Nephron (organoid): ENCODE measurements around the gene SLIT1.
"Not testable (repeated sequence)": the region's sequence is repeated elsewhere in the genome, so short reads cannot be mapped to it uniquely, and the experiment has no call there.

Source experiments
- H3K27ac Mint-ChIP-seq, 3 experiments: 2 replicates each; pipeline ENCODE4 v1.8.0; 2020; ENCODE audit warnings: mixed read lengths in 3 of 3, mild to moderate bottlenecking in 2 of 3, moderate library complexity in 1 of 3
- H3K27me3 Mint-ChIP-seq: 2 replicates; pipeline ENCODE4 v1.8.0; 2021; ENCODE audit warnings: low read depth, mild to moderate bottlenecking, moderate library complexity, mixed read lengths
- H3K36me3 Mint-ChIP-seq: 2 replicates; pipeline ENCODE4 v1.8.0; 2020; ENCODE audit warnings: low read depth, mixed read lengths
- H3K4me1 Mint-ChIP-seq: 2 replicates; pipeline ENCODE4 v1.8.0; 2020; ENCODE audit warnings: mixed read lengths
- H3K4me3 Mint-ChIP-seq, 3 experiments: 2 replicates each; pipeline ENCODE4 v1.8.0; 2020; ENCODE audit warnings: mild to moderate bottlenecking in 3 of 3, mixed read lengths in 3 of 3, moderate library complexity in 2 of 3
- H3K9me3 Mint-ChIP-seq: 2 replicates; pipeline ENCODE4 v1.8.0; 2020; ENCODE audit warnings: mixed read lengths
- TF ChIP-seq, protein P1 (sequence below), 3 experiments: fragments of 200-600 bp; sonication (generic); IDR thresholded peaks; one replicate each; pipeline ENCODE4 v1.5.0; 2021; ENCODE audit warnings: antibody characterized with exemption in 3 of 3; ENCODE audit not compliant: unreplicated experiment in 3 of 3

The SLIT1 gene

DNA sequence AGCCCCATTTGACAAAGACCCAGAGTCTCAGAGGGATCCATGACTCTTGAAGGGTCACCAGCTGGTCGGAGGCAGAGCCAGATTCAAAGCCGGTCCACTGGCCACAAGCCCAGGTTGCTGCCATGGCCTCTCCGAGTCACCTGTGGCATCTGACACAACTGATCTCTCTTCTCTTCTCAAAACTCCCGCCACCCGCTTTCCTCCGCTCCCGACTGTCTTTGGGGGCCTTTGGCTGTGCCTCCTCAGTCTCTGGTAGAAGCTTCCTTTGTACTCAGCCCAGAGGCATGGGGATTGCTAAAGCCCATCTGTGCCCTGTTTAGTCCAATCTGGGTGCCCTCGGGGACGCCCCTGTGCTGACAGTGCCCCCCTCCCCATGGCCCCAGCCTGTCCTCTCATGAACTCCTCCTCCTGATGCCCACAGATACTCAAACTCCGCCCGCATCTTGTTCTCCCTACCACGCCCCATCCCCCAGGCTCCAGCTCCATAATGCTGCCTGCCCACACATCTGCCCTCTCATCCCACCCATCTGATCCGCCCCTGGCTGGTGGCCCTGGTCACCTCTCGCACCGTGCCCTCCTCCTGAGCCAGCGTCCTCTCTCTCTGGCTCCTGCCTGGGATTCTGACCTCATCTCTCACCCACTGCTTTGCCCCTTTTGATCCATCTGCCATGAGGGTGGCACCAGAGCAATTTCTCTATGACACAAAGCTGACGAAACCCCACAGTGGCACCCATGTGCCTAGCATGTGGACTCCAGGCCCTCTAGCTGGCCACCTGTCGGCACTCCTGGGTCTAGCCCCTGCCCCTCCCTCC, 150.6 kb downstream of the SLIT1 start:
- H3K27ac Mint-ChIP-seq: no peak overlapping the region
- no peaks in the 10 kb centered on the region for H3K9me3 Mint-ChIP-seq
- no peak overlapping the region for H3K4me3 Mint-ChIP-seq
- H3K27me3 Mint-ChIP-seq: peaks cover 16% of the 10 kb centered on the region
- TF ChIP-seq, protein P1, sequence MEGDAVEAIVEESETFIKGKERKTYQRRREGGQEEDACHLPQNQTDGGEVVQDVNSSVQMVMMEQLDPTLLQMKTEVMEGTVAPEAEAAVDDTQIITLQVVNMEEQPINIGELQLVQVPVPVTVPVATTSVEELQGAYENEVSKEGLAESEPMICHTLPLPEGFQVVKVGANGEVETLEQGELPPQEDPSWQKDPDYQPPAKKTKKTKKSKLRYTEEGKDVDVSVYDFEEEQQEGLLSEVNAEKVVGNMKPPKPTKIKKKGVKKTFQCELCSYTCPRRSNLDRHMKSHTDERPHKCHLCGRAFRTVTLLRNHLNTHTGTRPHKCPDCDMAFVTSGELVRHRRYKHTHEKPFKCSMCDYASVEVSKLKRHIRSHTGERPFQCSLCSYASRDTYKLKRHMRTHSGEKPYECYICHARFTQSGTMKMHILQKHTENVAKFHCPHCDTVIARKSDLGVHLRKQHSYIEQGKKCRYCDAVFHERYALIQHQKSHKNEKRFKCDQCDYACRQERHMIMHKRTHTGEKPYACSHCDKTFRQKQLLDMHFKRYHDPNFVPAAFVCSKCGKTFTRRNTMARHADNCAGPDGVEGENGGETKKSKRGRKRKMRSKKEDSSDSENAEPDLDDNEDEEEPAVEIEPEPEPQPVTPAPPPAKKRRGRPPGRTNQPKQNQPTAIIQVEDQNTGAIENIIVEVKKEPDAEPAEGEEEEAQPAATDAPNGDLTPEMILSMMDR (IDR thresholded peaks at IDR 0.05; ENCODE audit: unreplicated experiment in 3 of 3): no peak
- no peaks in the 10 kb centered on the region for H3K36me3 Mint-ChIP-seq
- peaks cover 5% of the 10 kb centered on the region for H3K4me1 Mint-ChIP-seq

DNA sequence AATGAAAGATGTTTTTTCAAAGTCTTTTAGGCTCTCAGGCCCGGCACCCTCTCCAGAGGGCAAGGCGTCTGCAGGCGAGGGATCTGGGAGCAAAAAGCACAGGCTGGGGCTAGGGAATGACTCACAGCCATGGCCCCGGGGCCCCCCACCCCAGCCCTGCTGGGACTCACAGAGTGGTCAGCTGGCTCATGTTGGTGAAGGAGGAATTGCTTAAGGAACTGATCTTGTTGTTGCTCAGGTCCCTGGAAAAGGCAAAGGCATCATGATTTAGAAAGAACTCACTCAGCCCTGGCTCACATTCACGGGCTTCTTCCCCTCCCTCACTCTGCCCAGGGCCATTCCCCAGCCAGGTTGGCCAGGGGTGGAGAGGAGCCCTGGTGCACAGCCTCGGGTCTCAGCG, 151.5 kb downstream of the SLIT1 start:
- Mint-ChIP-seq H3K27me3 (peaks cover 20% of the 10 kb centered on the region), H3K4me1 (peaks cover 5% of the 10 kb centered on the region), H3K27ac (no peak overlapping the region), H3K9me3 (no peaks in the 10 kb centered on the region), H3K4me3 (no peak overlapping the region), H3K36me3 (no peaks in the 10 kb centered on the region)
- TF ChIP-seq, protein P1 (IDR thresholded peaks at IDR 0.05; ENCODE audit: unreplicated experiment in 3 of 3): no peak

DNA sequence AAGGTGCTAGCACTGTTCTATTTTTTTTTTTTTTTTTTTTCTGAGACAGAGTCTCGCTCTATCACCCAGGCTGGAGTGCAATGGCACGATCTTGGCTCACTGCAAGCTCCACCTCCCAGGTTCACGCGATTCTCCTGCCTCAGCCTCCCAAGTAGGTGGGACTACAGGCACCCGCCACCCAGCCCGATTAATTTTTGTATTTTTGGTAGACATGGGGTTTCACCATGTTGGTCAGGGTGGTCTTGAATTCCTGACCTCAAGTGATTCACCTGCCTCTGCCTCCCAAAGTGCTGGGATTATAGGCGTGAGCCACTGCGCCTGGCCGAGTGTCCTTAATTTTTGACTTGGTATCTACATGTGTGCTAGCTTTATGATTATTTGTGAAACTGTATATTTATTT, 151.9 kb downstream of the SLIT1 start:
- not testable (repeated sequence) for H3K4me3 Mint-ChIP-seq, H3K4me1 Mint-ChIP-seq, H3K9me3 Mint-ChIP-seq, H3K27ac Mint-ChIP-seq, H3K36me3 Mint-ChIP-seq
- peaks cover 20% of the 10 kb centered on the region for H3K27me3 Mint-ChIP-seq

DNA sequence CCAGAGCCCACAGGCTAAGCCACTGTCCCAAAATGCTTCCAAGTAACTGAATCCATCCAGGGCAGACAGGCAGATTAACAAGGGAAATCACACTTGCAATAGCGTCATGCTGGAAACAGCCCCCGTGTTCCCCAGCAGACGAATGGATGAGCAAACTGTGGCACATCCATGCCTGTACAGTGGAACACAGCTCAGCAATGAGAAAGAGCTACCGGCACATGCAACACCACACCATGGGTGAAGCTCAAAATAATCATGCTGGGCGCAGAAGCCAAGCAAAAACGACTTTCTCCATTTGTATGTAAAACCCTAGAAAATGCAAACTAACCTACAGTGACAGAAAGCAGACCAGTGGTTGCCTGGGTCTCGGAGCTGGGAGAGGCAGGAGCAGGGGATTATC, 153.1 kb downstream of the SLIT1 start:
- Mint-ChIP-seq H3K36me3 (no peaks in the 10 kb centered on the region), H3K4me3 (no peak overlapping the region), H3K4me1 (no peaks in the 10 kb centered on the region), H3K27me3 (peaks cover 20% of the 10 kb centered on the region), H3K9me3 (no peaks in the 10 kb centered on the region), H3K27ac (no peak overlapping the region)
- TF ChIP-seq, protein P1 (IDR thresholded peaks at IDR 0.05; ENCODE audit: unreplicated experiment in 3 of 3): no peak

DNA sequence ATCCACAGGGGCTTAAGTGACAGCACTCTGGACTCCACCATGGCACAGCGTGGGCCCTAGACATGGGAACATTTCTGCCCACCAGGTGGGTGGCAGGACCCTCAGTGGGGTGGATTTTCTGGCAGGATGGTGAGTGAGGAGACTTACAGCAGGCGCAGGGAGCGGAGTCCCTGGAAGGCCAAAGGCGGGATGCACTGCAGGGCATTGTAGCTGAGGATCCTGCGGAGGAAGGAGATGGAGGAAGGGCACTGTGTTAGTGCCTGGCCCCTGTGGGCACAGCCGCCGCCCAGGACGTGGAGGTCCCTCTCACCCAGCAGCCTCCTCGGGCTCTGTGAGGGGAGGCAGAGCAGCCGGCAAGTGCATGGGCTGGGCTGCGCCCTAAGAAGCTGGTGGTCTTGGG, 154.3 kb downstream of the SLIT1 start:
- Mint-ChIP-seq H3K4me1 (no peaks in the 10 kb centered on the region), H3K27me3 (peaks cover 14% of the 10 kb centered on the region), H3K4me3 (no peak overlapping the region), H3K27ac (no peak overlapping the region), H3K9me3 (no peaks in the 10 kb centered on the region), H3K36me3 (no peaks in the 10 kb centered on the region)
- TF ChIP-seq, protein P1 (IDR thresholded peaks at IDR 0.05; ENCODE audit: unreplicated experiment in 3 of 3): no peak

DNA sequence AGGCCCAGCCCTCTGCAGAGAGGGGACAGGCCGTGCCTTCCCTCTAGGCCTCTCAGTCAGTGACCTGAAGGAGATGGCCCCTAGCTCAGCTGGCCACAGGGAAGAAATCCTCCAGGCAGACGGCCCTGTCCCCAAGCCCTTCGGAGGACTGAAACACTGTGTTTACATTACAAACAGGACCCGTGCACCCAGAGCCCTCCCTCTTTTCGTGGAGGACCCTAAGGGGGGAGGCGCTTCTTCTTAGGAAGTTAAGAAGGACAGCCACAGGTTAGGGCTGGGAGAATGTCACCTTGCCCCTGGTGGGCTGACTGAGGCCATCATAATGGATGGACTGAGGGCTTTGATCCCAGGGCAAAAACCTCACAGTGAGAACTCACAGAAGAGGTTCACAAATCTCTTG, 154.9 kb downstream of the SLIT1 start:
- Mint-ChIP-seq H3K9me3 (no peaks in the 10 kb centered on the region), H3K4me3 (no peak overlapping the region), H3K27ac (no peak overlapping the region), H3K4me1 (no peaks in the 10 kb centered on the region), H3K27me3 (peaks cover 14% of the 10 kb centered on the region), H3K36me3 (no peaks in the 10 kb centered on the region)
- TF ChIP-seq, protein P1 (IDR thresholded peaks at IDR 0.05; ENCODE audit: unreplicated experiment in 3 of 3): no peak
